SU-DHL-6 (cell line): ENCODE data around the gene KCNJ15.

Experiments used
- EZH2phosphoT487 ChIP-seq: fragments of 200-600 bp; sonication (generic), shearing (Covaris generic); conservative IDR thresholded peaks from 2 replicates; pipeline ENCODE4 v1.6.1; 2018; ENCODE audit warnings: mild to moderate bottlenecking, antibody characterized with exemption, low read length, moderate library complexity, mixed read lengths
- TF ChIP-seq, protein P1 (sequence below): fragments of 200-600 bp; sonication (generic); IDR thresholded peaks from one replicate; pipeline ENCODE4 v1.5.1; 2017; ENCODE audit warnings: antibody characterized with exemption, mild to moderate bottlenecking, low read length, moderate library complexity; ENCODE audit not compliant: insufficient read depth, poor library complexity, severe bottlenecking

DNA sequence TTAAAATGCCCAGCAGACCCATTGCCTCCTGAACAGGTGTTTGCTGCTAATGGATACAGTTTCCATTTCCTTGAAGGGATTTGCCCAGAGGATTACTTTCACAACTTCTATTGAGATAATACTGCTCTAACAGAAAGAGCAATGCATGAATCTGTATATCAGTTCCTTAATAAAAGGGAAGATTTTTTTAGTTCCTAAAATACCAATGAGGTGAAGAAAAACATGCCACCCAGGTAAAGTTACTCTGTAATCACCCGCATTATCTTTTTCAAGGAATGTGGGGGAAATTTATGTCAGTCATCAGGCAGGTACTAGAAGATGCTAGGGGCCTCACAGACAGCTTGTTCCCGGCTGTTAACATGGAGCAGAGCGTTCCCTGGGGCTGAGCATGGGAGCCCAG lies 41.1 kb downstream of the KCNJ15 start:
- TF ChIP-seq, protein P1, sequence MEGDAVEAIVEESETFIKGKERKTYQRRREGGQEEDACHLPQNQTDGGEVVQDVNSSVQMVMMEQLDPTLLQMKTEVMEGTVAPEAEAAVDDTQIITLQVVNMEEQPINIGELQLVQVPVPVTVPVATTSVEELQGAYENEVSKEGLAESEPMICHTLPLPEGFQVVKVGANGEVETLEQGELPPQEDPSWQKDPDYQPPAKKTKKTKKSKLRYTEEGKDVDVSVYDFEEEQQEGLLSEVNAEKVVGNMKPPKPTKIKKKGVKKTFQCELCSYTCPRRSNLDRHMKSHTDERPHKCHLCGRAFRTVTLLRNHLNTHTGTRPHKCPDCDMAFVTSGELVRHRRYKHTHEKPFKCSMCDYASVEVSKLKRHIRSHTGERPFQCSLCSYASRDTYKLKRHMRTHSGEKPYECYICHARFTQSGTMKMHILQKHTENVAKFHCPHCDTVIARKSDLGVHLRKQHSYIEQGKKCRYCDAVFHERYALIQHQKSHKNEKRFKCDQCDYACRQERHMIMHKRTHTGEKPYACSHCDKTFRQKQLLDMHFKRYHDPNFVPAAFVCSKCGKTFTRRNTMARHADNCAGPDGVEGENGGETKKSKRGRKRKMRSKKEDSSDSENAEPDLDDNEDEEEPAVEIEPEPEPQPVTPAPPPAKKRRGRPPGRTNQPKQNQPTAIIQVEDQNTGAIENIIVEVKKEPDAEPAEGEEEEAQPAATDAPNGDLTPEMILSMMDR, result no peak
- TF ChIP-seq EZH2phosphoT487, result no peak
